UCSD-AML1 (cell line): Measurements from ENCODE around the gene MAP3K20.
A peak's percentile ranks its signal among the peaks of the same experiment; 100 is the strongest.
"Not testable (repeated sequence)": the region's sequence is repeated elsewhere in the genome, so short reads cannot be mapped to it uniquely, and the experiment has no call there.

Experiments
- DNase-seq: peaks from one replicate; lab custom pipeline; 2025; ENCODE audit not compliant: unreplicated experiment; lab: John Stamatoyannopoulos, UW

MAP3K20 gene

DNA sequence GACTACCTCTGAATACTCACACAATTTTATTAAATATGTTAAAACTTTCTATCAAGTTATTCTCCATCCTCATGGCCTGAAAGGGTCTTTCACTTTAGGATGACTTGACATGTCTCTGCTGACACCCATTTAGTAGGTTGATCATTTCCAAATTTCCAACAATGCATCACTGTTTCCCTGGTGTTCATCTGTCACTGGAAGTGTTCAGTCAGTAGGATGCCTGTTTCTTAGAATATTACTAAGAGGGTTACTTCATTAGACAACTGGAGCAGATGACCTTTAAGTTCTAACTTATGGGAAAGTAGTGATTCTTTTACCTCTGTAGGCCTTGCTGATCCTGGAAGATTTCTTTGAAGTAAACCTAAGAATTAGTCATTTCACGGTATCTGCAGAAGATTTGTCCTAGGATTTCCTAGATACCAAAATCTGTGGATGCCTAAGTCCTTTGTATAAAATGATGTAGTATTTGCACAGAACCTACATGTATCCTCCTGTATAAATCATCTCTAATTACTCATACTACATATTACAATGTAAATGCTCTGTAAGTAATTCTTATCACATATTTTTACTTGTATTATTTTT is 77.7 kb downstream of the MAP3K20 start:
- DNase-seq, result no peak

DNA sequence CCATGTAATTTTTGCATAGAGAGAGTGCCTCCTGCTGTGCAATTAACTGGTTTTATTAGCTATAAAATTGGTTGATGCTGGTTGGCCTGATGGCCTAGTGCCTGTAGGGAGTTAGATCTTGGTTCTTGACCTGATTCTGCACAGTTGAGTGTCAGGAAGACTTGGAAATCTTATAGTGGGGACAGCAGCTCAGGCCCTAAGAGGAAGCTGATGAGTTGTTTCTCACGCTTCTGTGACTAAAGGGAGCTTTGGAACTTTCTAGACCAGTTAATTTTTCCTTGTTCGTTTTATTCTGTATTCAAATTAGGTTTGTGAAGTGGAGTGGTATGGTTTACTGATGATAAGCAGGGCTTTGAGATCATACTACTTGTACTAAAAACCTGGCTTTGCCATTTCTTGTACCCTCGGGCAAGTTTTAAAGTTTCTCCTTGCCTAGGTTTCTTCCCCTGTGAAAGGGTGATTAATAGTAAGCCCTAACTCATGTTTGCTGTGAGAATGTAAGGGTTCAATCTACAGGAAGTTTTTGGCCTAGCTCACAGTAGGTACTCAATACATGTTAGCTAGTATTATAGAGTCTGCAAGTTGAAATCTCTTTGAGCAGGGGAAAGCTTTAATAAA is 82.1 kb downstream of the MAP3K20 start:
- DNase-seq, result no peak

DNA sequence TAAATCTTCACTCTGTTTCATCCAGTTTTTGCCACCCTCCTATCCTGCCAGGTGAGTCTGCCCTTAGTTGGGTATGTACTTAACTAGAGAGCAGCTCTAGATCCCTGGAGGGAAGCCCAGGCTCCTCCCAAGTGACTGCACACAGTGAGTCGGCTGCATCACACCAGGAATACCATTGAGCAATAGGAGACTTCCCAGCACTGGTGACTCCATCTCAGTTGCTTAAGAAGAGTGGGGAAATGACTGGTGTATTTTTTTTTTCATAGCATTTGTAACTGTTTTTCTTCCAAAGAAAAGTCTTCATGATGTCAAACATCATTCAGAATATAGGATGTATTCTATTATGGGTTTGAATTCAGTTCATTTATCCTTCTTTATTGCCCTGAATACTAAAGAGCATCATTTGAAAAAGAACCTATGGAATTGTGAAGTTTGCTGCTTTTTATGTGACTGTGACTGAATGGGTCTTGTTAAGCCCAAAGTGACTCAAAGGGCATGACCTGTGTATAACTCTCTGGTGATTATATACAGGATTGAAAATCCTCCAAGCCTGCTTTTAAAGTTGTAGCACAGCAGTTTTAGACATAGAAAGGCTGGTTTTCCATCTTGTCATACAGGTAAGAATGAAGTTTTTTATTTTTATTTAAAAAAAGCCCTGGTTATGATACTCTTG is 84.3 kb downstream of the MAP3K20 start:
- DNase-seq, result peak; percentile 12

DNA sequence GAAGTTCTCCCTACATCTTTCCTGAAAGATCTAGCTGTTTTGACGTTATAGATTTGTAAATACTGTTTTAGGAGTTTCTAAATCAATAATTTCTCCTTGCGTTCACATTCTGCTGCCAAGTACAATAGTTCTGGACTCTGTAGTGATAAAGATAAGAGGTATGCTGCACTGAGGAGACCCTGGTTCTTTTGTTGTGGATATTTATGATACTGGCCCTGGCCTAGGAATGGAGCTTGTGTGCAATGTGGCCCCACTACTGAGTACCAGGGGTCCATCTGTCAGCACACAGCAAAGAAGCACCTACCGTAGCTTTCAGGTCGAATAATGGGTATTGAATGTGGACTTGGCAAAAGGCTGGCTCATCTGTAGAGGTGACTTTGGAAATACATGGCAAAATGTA is 85.0 kb downstream of the MAP3K20 start:
- no peak for DNase-seq

DNA sequence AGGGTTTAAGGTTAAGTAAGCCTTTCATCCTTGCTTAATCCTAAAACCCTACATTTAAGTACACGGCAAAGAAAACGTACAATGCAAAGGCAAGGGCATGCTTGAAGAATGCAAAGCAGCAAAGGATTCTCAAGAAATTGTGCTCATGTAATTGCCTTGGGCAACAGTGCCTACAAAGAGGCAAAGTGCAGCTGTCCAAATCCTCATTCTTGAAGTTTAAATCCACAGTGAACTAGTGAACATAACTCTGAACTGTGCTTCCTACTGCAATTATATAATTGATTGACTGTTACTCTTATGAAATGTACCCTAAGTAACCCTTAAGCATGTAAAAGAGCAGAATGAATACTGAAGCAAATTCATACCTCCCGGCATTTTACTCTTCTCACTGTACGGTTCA is 85.4 kb downstream of the MAP3K20 start:
- DNase-seq, result no peak

DNA sequence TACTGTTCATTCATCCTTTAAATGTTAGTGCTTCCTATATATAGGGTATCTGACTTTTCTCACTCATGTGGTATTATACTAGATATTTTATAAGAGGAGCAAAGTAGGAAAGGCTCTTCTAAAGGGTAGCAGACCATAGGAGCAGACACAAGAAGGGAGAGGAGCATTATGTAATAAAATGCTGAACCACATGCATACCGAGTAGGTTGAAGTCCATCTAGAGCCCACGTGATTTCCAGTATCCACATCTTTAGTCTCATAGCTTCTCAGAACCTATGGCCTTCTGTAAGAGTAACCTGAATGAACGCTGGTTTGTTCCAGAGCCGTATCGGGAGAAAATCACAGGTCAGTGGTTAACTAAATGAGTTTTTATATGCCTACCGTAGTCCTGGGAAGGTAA is 85.9 kb downstream of the MAP3K20 start:
- no peak for DNase-seq

DNA sequence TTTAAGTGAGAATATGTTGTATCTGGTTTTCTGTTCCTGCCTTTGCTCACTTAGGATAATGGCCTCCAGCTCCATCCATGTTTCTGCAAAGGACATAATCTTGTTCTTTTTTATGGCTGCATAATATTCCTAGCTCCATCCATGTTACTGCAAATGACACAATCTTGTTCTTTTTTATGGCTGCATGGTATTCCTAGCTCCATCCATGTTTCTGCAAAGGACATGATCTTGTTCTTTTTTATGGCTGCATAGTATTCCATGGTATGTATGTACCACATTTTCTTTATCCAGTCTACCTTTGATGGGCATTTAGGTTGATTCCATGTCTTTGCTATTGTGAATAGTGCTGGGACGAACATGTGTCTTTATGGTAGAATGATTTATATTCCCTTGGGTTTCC is 87.7 kb downstream of the MAP3K20 start:
- DNase-seq, result not testable (repeated sequence)

DNA sequence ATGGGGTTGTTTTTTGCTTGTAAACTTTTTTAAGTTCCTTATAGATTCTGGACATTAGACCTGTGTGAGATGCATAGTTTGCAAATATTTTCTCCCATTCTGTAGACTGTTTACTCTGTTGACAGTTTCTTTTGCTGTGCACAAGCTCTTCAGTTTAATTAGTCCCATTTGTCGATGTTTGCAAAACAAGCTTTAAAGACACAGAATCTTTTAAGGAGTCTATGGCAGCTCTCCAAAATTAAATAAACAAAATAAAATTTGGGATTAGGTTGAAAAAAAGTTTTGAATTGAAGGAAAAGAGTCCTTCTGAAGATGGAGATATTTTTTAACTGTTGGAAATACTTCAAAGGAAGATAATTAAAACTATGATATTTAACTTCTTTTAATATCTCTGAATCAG is 88.8 kb downstream of the MAP3K20 start:
- DNase-seq, result no peak

DNA sequence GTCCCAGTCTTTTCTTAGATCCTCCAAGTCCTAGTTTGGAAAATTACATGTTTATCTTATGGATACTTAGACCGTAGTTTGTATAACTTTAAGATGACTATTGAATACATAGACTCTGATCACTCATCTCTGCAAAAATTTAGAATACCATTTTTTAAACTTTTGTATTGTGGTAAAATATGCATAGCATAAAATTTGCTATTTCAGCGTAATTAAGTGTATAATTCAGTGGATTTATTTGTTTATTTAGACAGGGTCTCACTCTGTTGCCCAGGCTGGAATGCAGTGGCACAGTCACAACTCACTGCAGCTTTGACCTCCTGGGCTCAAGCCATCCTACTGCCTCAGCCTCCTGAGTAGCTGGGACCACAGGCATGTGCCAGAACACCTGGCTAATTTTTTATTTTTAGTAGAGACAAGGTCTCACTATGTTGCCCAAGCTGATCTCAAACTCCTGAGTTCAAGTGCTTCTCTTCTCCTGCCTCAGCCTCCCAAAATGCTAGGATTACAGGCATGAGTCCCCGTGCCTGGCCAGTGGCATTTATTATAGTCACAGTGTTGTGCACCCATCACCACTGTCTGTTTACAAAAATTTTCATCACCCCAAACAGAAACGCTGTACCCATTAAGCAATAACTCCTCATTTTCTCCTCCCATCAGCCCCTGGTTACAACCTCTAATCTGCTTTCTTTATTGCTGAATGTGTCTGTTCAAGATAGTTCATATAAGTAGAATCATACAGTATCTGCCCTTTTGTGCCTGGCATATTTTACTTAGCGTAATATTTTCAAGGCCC is 90.0 kb downstream of the MAP3K20 start:
- DNase-seq, result no peak

DNA sequence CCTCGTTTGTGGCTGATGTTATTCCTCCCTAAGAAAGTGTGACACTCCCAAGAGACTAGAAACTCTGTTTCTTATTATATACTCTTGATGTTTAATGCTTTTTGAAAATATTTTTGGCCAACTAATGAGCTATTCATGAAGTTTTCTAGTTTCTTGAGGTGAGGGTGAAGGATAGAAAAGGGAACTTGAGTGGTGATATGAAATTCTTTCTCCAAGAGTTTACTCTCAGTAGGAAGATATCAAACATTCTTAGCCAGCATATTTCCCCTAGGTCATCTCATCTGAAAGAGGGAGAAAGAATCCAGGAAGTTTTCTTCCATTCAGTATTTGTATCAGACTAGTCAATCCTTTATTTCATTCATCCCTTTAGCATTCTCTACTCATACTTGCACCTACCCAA is 95.7 kb downstream of the MAP3K20 start:
- DNase-seq, result no peak

DNA sequence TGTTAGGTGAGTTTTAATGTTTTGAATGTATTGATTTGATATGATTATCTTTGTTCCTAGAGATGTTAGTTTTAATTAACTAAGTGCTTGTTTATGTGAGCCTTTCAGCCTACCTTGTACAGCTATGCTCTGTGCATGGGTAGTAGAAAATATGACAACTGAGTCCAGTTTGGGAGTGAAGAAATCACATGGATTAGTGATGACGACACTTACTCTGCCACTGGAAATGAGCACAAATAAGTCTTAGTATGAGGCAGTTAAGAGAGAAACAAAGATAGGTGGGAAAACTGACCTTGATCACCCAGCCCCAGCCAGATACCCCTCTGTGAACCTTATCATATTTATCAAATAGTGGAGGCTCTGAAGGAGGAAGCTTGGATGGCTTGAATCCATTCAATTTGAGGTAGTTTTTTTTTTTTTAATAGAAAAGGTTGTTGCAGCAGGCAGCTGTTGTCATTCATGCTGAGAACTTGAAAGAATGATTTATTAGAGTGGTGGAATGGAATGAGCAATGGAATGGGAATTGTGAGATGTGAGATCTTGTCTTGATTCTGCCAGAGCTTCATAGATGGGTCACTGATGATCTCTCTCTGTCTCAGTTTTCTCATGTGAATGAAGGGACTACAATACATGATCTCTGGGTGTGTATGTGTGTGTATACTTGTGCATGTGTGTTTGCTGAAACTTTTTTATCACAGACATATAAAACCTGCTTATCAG is 96.4 kb downstream of the MAP3K20 start:
- no peak for DNase-seq

DNA sequence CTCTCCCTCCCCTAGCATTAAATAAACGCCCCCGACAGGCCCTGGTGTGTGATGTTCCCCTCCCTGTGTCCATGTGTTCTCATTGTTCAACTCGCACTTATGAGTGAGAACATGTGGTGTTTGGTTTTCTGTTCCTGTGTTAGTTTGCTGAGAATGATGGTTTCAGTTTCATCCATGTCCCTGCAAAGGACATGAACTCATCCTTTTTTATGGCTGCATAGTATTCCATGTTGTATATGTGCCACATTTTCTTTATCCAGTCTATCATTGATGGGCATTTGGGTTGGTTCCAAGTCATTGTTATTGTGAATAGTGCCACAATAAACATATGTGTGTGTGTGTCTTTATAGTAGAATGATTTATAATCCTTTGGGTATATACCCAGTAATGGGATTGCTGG is 98.7 kb downstream of the MAP3K20 start:
- not testable (repeated sequence) for DNase-seq

DNA sequence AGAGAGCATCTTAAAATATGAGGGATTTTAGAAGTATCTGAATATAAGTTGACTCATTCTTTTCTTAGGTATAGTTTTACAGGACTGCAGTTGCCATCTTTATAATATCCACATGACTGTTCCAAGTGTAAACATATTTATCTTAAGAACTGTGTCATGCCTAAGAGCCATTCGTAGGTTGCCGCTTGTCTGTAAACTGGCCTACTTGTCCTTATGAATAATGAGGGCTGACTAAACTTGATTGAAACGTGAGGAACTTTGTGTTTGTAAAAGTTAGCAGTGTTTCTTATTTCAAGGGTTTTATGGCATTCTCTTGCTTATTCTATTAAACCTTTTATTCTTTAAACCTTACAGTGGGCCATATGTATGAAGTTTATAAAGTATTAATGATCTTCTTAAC is 99.6 kb downstream of the MAP3K20 start:
- no peak for DNase-seq

DNA sequence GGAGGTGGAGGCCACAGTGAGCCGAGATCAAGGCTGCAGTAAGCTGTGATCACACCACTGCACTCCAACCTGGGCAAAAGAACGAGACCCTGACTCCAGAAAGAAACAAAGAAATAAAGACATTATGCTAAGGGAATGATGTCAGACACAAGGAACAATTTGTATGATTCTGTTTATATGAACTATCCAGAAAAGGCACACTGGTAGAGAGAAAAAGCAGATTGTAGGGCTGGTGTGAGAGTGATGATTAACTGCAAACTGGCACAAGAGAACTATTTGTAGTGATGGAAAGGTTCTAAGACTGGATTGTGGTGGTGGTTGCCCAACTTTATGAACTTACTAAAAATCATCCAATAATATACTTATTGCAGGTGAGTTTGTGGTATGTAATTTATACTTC is 106.3 kb downstream of the MAP3K20 start:
- DNase-seq, result no peak

DNA sequence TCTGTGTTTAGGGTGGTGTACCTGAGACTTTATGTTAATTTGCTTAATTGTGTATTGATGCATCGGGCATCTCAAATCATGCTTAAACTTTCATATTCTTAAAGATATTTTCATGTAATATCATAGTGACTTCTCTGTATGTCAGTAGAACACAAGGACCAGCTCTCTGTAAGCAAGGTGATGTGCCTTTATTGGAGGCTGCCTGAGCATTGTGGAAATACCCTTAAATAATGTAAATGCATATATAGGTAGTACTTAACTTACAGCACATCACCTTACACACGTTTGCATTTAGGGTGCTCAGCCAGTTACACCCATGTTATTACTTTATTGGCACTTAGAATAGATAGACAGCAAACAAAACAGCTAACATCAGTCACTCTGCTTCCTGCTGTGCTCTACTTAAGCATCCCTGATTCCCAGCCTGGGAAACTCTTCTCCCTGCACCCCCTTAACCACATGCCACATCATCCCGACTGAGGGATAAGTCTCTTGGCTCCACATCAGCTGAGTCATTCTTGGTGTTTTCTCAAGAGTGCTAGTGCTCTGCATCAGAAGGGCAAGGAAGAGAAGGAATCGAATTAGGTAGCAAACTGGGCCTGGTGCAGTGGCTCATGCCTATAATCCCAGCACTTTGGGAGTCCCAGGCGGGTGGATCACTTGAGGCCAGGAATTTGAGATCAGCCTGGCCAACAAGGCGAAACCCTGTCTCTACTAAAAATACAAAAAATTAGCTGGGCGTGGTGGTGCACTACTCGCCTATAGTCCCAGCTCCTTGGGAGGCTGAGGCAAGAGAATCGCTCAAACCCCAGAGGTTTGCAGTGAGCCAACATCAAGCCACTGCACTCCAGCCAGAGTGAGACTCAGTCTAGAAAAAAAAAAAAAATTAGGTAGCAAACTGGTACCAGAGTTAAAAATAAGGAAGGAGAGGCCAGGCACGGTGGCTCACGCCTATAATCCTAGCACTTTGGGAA is 108.7 kb downstream of the MAP3K20 start:
- peak; percentile 17 for DNase-seq

DNA sequence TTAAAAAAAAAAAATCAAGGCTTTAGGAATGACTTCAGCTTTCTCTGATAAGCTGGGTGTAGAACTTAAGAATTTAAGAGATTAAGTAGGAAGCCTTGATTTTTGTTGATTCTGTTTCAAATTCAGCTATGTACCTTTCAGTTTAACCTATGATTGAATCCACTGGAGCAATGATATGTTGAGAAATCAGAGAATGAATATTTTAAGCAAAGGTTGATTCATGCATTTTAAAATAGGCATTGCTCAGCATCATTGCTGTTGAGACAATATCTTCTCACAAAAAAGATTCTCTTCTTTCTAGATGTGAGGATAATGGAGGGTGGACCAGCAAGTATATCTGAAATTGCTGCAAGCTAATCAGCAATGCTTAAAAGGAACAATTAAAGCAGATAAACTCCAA is 109.8 kb downstream of the MAP3K20 start:
- DNase-seq, result no peak

DNA sequence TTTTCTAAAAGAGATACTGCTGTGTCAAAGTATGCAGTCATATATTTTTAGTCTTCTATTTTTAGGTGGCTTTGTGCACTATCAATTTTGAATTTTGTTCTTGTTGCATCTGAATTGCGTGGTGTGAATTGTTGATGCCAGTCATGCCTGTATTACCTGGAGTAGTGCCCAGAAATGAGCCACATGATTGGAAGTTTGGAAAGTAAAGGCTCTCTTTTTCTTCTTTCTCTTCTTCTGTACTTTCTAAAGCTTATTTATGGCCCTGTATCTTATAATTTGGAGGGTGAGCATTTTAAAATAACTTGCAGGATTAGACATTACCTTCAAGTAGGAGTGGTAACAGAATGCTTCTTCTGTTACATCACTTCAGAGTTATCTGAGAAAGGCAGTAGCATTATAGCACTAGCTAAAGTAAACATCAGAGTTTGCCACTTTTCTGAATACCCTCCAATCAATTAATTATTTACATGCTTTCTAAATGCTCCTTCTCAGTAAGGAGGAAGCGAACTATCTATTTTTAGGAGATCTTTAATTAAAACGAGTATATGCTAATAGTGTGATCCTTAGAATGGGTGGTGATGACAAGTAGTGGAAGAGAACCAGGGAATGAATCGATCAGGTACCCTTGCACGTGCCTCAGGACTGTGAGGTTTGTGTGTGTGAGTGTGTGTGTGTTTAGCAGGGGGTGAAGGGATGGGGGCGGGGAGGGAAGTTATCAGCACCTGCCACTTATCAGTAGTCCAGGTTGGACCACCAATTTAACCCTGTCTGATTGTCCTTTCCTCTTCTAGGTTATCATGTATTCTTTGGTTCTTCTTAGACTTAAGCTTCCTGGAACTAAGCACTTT is 112.5 kb downstream of the MAP3K20 start:
- no peak for DNase-seq

DNA sequence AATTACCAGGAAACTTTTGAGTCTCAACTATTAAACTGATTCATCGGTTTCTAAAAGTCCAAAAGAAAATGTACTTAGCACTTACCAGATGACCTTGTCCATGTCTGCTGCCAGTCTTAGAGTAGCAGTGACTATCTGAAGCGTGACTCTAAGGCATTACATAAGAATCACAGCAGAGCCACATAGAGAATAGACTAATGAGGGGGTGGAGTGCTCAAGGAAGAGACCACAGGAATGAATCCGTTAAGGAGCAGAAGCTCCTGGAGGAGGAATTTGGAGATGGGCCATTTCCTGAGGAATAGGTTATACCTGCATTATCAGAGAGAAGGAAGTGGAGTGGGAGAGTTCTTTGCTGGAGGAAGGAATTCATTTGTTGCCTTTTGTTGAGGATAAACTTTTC is 116.0 kb downstream of the MAP3K20 start:
- no peak for DNase-seq

DNA sequence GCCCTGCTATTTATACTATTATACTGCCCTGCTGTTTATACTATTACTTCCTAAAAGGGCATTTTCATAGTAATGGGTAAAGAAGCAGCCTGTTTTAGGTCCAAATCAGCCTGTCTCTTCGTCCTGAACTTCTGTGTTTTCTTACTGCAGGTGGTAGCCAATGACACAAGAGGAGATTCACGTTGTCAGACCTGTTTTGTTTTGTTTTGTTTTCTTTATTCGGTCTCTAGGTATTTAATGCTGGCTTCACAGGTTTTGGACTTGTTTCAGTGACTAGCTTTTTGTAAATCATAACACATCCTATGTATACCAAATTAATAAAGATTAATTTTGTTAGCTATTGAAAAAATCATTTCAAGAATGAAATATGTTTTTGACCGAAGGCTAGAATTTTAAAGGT is 116.4 kb downstream of the MAP3K20 start:
- DNase-seq, result no peak
